HepG2 (cell line): ENCODE results near the gene PPA2.

ENCODE experiments used
- CHD4 ChIP-seq: fragments of 200-600 bp; sonication (generic); IDR thresholded peaks from 2 replicates; pipeline ENCODE4 v1.7.0; 2017; ENCODE audit warnings: mild to moderate bottlenecking, low read length, borderline replicate concordance
- MTA1 ChIP-seq: sonication (generic); formaldehyde crosslinking; IDR thresholded peaks from 2 replicates; pipeline ENCODE4 v1.4.0; 2020; ENCODE audit warnings: missing genetic modification reagents, mild to moderate bottlenecking, borderline replicate concordance
- NFE2 ChIP-seq: sonication (generic); formaldehyde crosslinking; IDR thresholded peaks from 2 replicates; pipeline ENCODE4 v1.4.0; 2020; ENCODE audit warnings: missing genetic modification reagents
- NR1H2 ChIP-seq: sonication (generic); formaldehyde crosslinking; IDR thresholded peaks from 2 replicates; pipeline ENCODE4 v1.8.1; 2022; ENCODE audit warnings: low read depth, missing genetic modification reagents, borderline replicate concordance
- TAF1 ChIP-seq: sonication (generic); formaldehyde crosslinking; IDR thresholded peaks from 2 replicates; pipeline ENCODE4 v1.4.0; 2020; ENCODE audit warnings: missing genetic modification reagents
- ZNF232 ChIP-seq: sonication (generic); formaldehyde crosslinking; IDR thresholded peaks from 2 replicates; pipeline ENCODE4 v1.4.0; 2020; ENCODE audit warnings: missing genetic modification reagents, borderline replicate concordance
- TF ChIP-seq, protein P1 (sequence below): sonication (generic); formaldehyde crosslinking; IDR thresholded peaks from 2 replicates; pipeline ENCODE4 v1.5.0; 2020; ENCODE audit warnings: mild to moderate bottlenecking, missing genetic modification reagents, moderate library complexity

DNA sequence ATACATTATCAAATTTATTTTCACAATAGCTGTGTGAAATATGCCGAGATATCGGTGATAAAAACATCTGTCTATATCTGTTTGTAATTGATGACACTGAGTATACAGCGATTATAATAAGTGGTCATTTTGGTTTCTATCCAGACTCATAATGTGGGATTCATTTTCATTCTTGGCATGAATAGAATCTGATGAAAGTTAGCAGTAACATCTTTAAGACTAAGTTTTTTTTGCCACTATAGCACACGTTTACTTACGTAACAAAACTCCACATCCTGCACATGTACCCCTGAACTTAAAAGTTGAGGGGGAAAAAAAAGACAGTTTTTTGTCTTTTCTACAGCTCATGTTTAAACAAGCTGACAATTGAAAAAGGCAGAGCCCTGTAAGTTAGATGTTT lies 86.4 kb downstream of the PPA2 start:
- no peak for TF ChIP-seq CHD4
- no peak for TF ChIP-seq TAF1
- TF ChIP-seq ZNF232 = no peak
- TF ChIP-seq, protein P1, sequence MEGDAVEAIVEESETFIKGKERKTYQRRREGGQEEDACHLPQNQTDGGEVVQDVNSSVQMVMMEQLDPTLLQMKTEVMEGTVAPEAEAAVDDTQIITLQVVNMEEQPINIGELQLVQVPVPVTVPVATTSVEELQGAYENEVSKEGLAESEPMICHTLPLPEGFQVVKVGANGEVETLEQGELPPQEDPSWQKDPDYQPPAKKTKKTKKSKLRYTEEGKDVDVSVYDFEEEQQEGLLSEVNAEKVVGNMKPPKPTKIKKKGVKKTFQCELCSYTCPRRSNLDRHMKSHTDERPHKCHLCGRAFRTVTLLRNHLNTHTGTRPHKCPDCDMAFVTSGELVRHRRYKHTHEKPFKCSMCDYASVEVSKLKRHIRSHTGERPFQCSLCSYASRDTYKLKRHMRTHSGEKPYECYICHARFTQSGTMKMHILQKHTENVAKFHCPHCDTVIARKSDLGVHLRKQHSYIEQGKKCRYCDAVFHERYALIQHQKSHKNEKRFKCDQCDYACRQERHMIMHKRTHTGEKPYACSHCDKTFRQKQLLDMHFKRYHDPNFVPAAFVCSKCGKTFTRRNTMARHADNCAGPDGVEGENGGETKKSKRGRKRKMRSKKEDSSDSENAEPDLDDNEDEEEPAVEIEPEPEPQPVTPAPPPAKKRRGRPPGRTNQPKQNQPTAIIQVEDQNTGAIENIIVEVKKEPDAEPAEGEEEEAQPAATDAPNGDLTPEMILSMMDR (CRISPR knock-in tag) = no peak
- TF ChIP-seq NFE2 (CRISPR knock-in tag) = no peak
- no peak for TF ChIP-seq NR1H2 (CRISPR knock-in tag)
- no peak for TF ChIP-seq MTA1 (CRISPR knock-in tag)
